Liver (tissue), 3 donors: ENCODE results near the gene FOLR1.

ENCODE experiments used
- CTCF ChIP-seq: fragments of 150-350 bp; IDR thresholded peaks from 2 replicates; pipeline ENCODE4 v1.5.1; 2017; ENCODE audit warnings: improper control_type of control experiment, low read depth, low read length; ENCODE audit not compliant: missing input control
- EGR1 ChIP-seq, 2 donors: IDR thresholded peaks; 2 replicates each; pipeline ENCODE4 v1.6.1; 2016 to 2018; ENCODE audit warnings: antibody characterized with exemption in 2 of 2, low read depth in 2 of 2
- HNF4A ChIP-seq, 2 donors: conservative IDR thresholded peaks; 2 replicates each; pipeline ENCODE4 v1.6.1; 2016; ENCODE audit warnings: antibody characterized with exemption in 2 of 2, mild to moderate bottlenecking in 2 of 2
- JUND ChIP-seq, 2 donors: IDR thresholded peaks; 2 replicates each; pipeline ENCODE4 v1.6.1; 2016; ENCODE audit warnings: antibody characterized with exemption in 2 of 2
- RAD21 ChIP-seq, 2 donors: IDR thresholded peaks; 2 replicates each; pipeline ENCODE4 v1.6.1; 2016; ENCODE audit warnings: antibody characterized with exemption in 2 of 2, mild to moderate bottlenecking in 2 of 2
- REST ChIP-seq: IDR thresholded peaks from 2 replicates; pipeline ENCODE4 v1.6.1; 2016; ENCODE audit warnings: antibody characterized with exemption, mild to moderate bottlenecking
- SP1 ChIP-seq: IDR thresholded peaks from 2 replicates; pipeline ENCODE4 v1.6.1; 2018; ENCODE audit warnings: antibody characterized with exemption, mild to moderate bottlenecking
- TAF1 ChIP-seq: conservative IDR thresholded peaks from 2 replicates; pipeline ENCODE4 v1.6.1; 2016; ENCODE audit warnings: antibody characterized with exemption, mild to moderate bottlenecking
- donor health status: healthy.
- donor health status: healthy.

- TF ChIP-seq CTCF: no peak
- no peak for TF ChIP-seq REST
- TF ChIP-seq TAF1: no peak
- TF ChIP-seq EGR1 (IDR thresholded peaks at IDR 0.05; ENCODE audit: low read depth in 2 of 2): no peak
- no peak for TF ChIP-seq JUND (IDR thresholded peaks at IDR 0.05)
- TF ChIP-seq RAD21 (IDR thresholded peaks at IDR 0.05): no peak
- TF ChIP-seq HNF4A (conservative IDR thresholded peaks at IDR 0.05): no peak
- no peak for TF ChIP-seq SP1
These were observed 42.0 kb downstream of the FOLR1 start for GRCh38 chr11:72233773-72234513.
